HUES64 (cell line): Measurements from ENCODE around the gene NGLY1.

Experiments
- H3K27ac ChIP-seq: 2 replicates; pipeline ENCODE4 v1.7.0; 2013; ENCODE audit warnings: low read depth, low read length, inconsistent platforms
- H3K27me3 ChIP-seq: 2 replicates; pipeline ENCODE4 v1.6.1; 2013; ENCODE audit warnings: mild to moderate bottlenecking, low read length; ENCODE audit not compliant: insufficient read depth
- H3K36me3 ChIP-seq: 2 replicates; pipeline ENCODE4 v1.6.1; 2013; ENCODE audit warnings: mild to moderate bottlenecking, low read length; ENCODE audit not compliant: insufficient read depth
- H3K4me1 ChIP-seq: 2 replicates; pipeline ENCODE4 v1.6.1; 2013; ENCODE audit warnings: mild to moderate bottlenecking, low read length, moderate library complexity; ENCODE audit not compliant: insufficient read depth
- H3K4me3 ChIP-seq: 2 replicates; pipeline ENCODE4 v1.5.1; 2013; ENCODE audit warnings: mild to moderate bottlenecking, low read length, moderate library complexity
- H3K9ac ChIP-seq: 2 replicates; pipeline ENCODE4 v1.6.1; 2013; ENCODE audit warnings: mild to moderate bottlenecking, low read depth, low read length
- H3K9me3 ChIP-seq: 2 replicates; pipeline ENCODE4 v1.6.1; 2013; ENCODE audit warnings: low read depth, low read length; ENCODE audit not compliant: insufficient read depth
- WGBS: fragments of 150-250, 120-280 bp; methylation state at CpG from one replicate; pipeline ENCODE4 v1.1.7; 2013; ENCODE audit warnings: missing lambda C conversion rate; 5-methylcytosine and 5-hydroxymethylcytosine counted together

Gene NGLY1

GRCh38 chr3:25782636-25782937, 656 bp downstream of the NGLY1 start:
- 2% methylated on average over 14 of the region's 14 CpGs for WGBS
- H3K4me3 ChIP-seq: peak overlapping the region; percentile 88
- H3K4me1 ChIP-seq: peaks cover 11% of the 10 kb centered on the region
- peak overlapping the region; percentile 78 for H3K9ac ChIP-seq
- H3K27ac ChIP-seq: no peak overlapping the region
- peaks cover 9% of the 10 kb centered on the region for H3K36me3 ChIP-seq
- H3K9me3 ChIP-seq: no peaks in the 10 kb centered on the region
- H3K27me3 ChIP-seq: peaks cover 13% of the 10 kb centered on the region; the same call in 1 of the 2 replicates

- WGBS: 70% methylated on average over 3 of the region's 3 CpGs
Measured at GRCh38 chr3:25781758-25782594, 1.3 kb downstream of the NGLY1 start.

GRCh38 chr3:25781145-25781757, 2.0 kb downstream of the NGLY1 start:
- WGBS: 96% methylated on average over 9 of the region's 11 CpGs
- no peaks in the 10 kb centered on the region for H3K9me3 ChIP-seq
- peaks cover 11% of the 10 kb centered on the region for H3K4me1 ChIP-seq
- peak overlapping the region; percentile 88; the same call in 1 of the 2 replicates for H3K4me3 ChIP-seq
- peaks cover 13% of the 10 kb centered on the region; the same call in 1 of the 2 replicates for H3K27me3 ChIP-seq
- H3K36me3 ChIP-seq: peaks cover 21% of the 10 kb centered on the region
- H3K27ac ChIP-seq: no peak overlapping the region
- H3K9ac ChIP-seq: no peak overlapping the region

More at GRCh38 chr3:25781758-25782594, 1.3 kb downstream of the NGLY1 start:
- Histone ChIP-seq H3K27me3 (peaks cover 13% of the 10 kb centered on the region; the same call in 1 of the 2 replicates), H3K36me3 (peaks cover 14% of the 10 kb centered on the region), H3K9me3 (no peaks in the 10 kb centered on the region), H3K9ac (no peak overlapping the region), H3K4me1 (peaks cover 11% of the 10 kb centered on the region), H3K4me3 (peak overlapping the region; percentile 88), H3K27ac (no peak overlapping the region)

GRCh38 chr3:25780618-25781017, 2.6 kb downstream of the NGLY1 start:
- no peaks in the 10 kb centered on the region for H3K9me3 ChIP-seq
- 92% methylated on average over 5 of the region's 6 CpGs for WGBS
- H3K27me3 ChIP-seq: peaks cover 13% of the 10 kb centered on the region; the same call in 1 of the 2 replicates
- H3K4me1 ChIP-seq: peaks cover 11% of the 10 kb centered on the region
- no peak overlapping the region for H3K27ac ChIP-seq
- peaks cover 27% of the 10 kb centered on the region for H3K36me3 ChIP-seq
- no peak overlapping the region for H3K4me3 ChIP-seq
- H3K9ac ChIP-seq: no peak overlapping the region

GRCh38 chr3:25775936-25776335, 7.3 kb downstream of the NGLY1 start:
- WGBS: 95% methylated on average over 2 of the region's 2 CpGs
- H3K4me1 ChIP-seq: no peaks in the 10 kb centered on the region
- peaks cover 13% of the 10 kb centered on the region; the same call in 1 of the 2 replicates for H3K9me3 ChIP-seq
- peaks cover 54% of the 10 kb centered on the region for H3K36me3 ChIP-seq
- H3K4me3 ChIP-seq: no peak overlapping the region
- no peak overlapping the region for H3K27ac ChIP-seq
- no peak overlapping the region for H3K9ac ChIP-seq
- no peaks in the 10 kb centered on the region for H3K27me3 ChIP-seq

GRCh38 chr3:25768851-25769250, 14.4 kb downstream of the NGLY1 start:
- H3K9me3 ChIP-seq: peaks cover 11% of the 10 kb centered on the region; the same call in 1 of the 2 replicates
- WGBS: 98% methylated on average over 6 of the region's 6 CpGs
- no peaks in the 10 kb centered on the region for H3K4me1 ChIP-seq
- no peak overlapping the region for H3K27ac ChIP-seq
- H3K4me3 ChIP-seq: no peak overlapping the region
- no peak overlapping the region for H3K9ac ChIP-seq
- H3K36me3 ChIP-seq: peaks cover 23% of the 10 kb centered on the region
- no peaks in the 10 kb centered on the region for H3K27me3 ChIP-seq

GRCh38 chr3:25751725-25752124, 31.5 kb downstream of the NGLY1 start:
- H3K9ac ChIP-seq: no peak overlapping the region
- 73% methylated on average over 1 of the region's 1 CpG for WGBS
- no peak overlapping the region for H3K27ac ChIP-seq
- no peaks in the 10 kb centered on the region for H3K27me3 ChIP-seq
- H3K36me3 ChIP-seq: peaks cover 36% of the 10 kb centered on the region
- H3K9me3 ChIP-seq: no peaks in the 10 kb centered on the region
- peaks cover 12% of the 10 kb centered on the region for H3K4me1 ChIP-seq
- no peak overlapping the region for H3K4me3 ChIP-seq

- Histone ChIP-seq H3K4me3 (no peak overlapping the region), H3K27me3 (no peaks in the 10 kb centered on the region), H3K27ac (no peak overlapping the region), H3K9ac (no peak overlapping the region), H3K9me3 (no peaks in the 10 kb centered on the region), H3K4me1 (peaks cover 12% of the 10 kb centered on the region), H3K36me3 (peaks cover 43% of the 10 kb centered on the region)
- WGBS: 95% methylated on average over 3 of the region's 3 CpGs
Measured at GRCh38 chr3:25751048-25751447, 32.2 kb downstream of the NGLY1 start.

GRCh38 chr3:25749031-25749581, 34.1 kb downstream of the NGLY1 start:
- no peak overlapping the region for H3K4me3 ChIP-seq
- no peaks in the 10 kb centered on the region for H3K9me3 ChIP-seq
- no peak overlapping the region for H3K27ac ChIP-seq
- H3K9ac ChIP-seq: no peak overlapping the region
- WGBS: 79% methylated on average over 5 of the region's 6 CpGs
- H3K4me1 ChIP-seq: peaks cover 12% of the 10 kb centered on the region
- peaks cover 46% of the 10 kb centered on the region for H3K36me3 ChIP-seq
- no peaks in the 10 kb centered on the region for H3K27me3 ChIP-seq

- Histone ChIP-seq H3K9ac (no peak overlapping the region), H3K36me3 (peaks cover 46% of the 10 kb centered on the region), H3K27me3 (no peaks in the 10 kb centered on the region), H3K9me3 (no peaks in the 10 kb centered on the region), H3K27ac (peak overlapping the region; percentile 26; the same call in 1 of the 2 replicates), H3K4me3 (no peak overlapping the region), H3K4me1 (peaks cover 12% of the 10 kb centered on the region)
- WGBS: 63% methylated on average over 3 of the region's 3 CpGs
Measured at GRCh38 chr3:25748189-25748588, 35.1 kb downstream of the NGLY1 start.

GRCh38 chr3:25747033-25747432, 36.2 kb downstream of the NGLY1 start:
- H3K36me3 ChIP-seq: peaks cover 46% of the 10 kb centered on the region

More at GRCh38 chr3:25747033-25747432, 36.2 kb downstream of the NGLY1 start:
- Histone ChIP-seq H3K27me3 (no peaks in the 10 kb centered on the region), H3K27ac (no peak overlapping the region), H3K9ac (no peak overlapping the region), H3K4me1 (peaks cover 12% of the 10 kb centered on the region), H3K4me3 (no peak overlapping the region), H3K9me3 (no peaks in the 10 kb centered on the region)
